Ramos (cell line): ENCODE measurements around the gene RAD17.
"Not testable (repeated sequence)": the region's sequence is repeated elsewhere in the genome, so short reads cannot be mapped to it uniquely, and the experiment has no call there.

Source experiments
- in situ Hi-C: fragments of 300-500 bp; cut with MboI; formaldehyde crosslinking; loops from one replicate; pipeline ENCODE4 v1.14.3; 2022; ENCODE audit warnings: low sequenced_read_pairs; ENCODE audit not compliant: unreplicated experiment

The RAD17 gene

GRCh38 chr5:69453487-69453886 lies 83.9 kb downstream of the RAD17 start:
- in situ Hi-C loops, result not testable (repeated sequence)

GRCh38 chr5:69454460-69455249 lies 85.0 kb downstream of the RAD17 start:
- in situ Hi-C loops, result no loop called here

DNA sequence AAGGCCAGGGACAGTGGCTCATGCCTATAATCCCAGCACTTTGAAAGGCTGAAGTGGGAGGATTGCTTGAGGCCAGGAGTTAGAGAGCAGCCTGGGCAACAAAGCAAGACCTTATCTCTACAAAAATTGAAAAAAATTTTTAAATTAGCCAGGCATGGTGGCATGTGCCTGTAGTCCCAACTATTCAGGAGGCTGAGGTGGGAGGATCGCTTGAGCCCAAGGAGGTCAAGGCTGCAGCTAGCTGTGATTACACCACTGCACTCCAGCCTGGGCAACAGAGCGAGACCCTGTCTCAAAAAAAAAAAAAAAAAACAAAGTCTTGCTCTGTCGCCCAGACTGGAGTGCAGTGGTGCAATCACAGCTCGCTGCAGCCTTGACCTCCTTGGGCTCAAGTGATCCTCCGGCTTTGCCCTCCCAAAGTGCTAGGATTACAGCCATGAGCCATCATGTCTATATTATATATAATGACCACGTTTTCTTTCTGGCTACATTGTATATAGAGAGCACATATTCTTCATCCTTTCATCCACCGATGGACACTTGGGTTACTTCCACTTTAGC lies 85.9 kb downstream of the RAD17 start:
- in situ Hi-C loops, result not testable (repeated sequence)

- in situ Hi-C loops, result no loop called here
Measured at GRCh38 chr5:69462170-69462569, 92.6 kb downstream of the RAD17 start.
